GM18873 (cell line): ENCODE data around the gene GDPD4.

ENCODE experiments used
- ATAC-seq: cut with Tn5 transposase; IDR thresholded peaks from one replicate; pipeline ENCODE4 v1.9.1; 2021; ENCODE audit warnings: mild to moderate bottlenecking, moderate library complexity, moderate number of reproducible peaks; ENCODE audit not compliant: unreplicated experiment, low FRiP score

Gene GDPD4

GRCh38 chr11:77178150-77178549 is 123.3 kb downstream of the GDPD4 start:
- ATAC-seq: no peak

GRCh38 chr11:77176996-77177395 is 124.5 kb downstream of the GDPD4 start:
- ATAC-seq: no peak

- ATAC-seq: no peak
These were observed 125.5 kb downstream of the GDPD4 start for GRCh38 chr11:77175869-77176539.

GRCh38 chr11:77175021-77175842 is 126.3 kb downstream of the GDPD4 start:
- no peak for ATAC-seq

GRCh38 chr11:77174559-77174958 is 126.9 kb downstream of the GDPD4 start:
- no peak for ATAC-seq

- no peak for ATAC-seq
These were observed 128.0 kb downstream of the GDPD4 start for GRCh38 chr11:77173494-77173893.

GRCh38 chr11:77172666-77172982 is 128.9 kb downstream of the GDPD4 start:
- no peak for ATAC-seq

- ATAC-seq: no peak
These were observed 129.4 kb downstream of the GDPD4 start for GRCh38 chr11:77171885-77172665.

- ATAC-seq: no peak
These were observed 130.2 kb downstream of the GDPD4 start for GRCh38 chr11:77171254-77171653.

- no peak for ATAC-seq
These were observed 131.4 kb downstream of the GDPD4 start for GRCh38 chr11:77170107-77170506.

GRCh38 chr11:77167791-77168190 is 133.7 kb downstream of the GDPD4 start:
- no peak for ATAC-seq

- no peak for ATAC-seq
These were observed 134.3 kb downstream of the GDPD4 start for GRCh38 chr11:77167111-77167626.
